GM20000 (cell line): ENCODE results near the gene NRG2.

Source experiments
- DNase-seq: peaks from one replicate; pipeline ENCODE4 v3.0.0; 2012; ENCODE audit warnings: low spot score
- TF ChIP-seq, protein P1 (sequence below): IDR thresholded peaks from 2 replicates; pipeline ENCODE4 v1.5.1; 2012; ENCODE audit warnings: mild to moderate bottlenecking, control low read depth; ENCODE audit errors: extremely low read depth, missing control alignments

NRG2 gene

DNA sequence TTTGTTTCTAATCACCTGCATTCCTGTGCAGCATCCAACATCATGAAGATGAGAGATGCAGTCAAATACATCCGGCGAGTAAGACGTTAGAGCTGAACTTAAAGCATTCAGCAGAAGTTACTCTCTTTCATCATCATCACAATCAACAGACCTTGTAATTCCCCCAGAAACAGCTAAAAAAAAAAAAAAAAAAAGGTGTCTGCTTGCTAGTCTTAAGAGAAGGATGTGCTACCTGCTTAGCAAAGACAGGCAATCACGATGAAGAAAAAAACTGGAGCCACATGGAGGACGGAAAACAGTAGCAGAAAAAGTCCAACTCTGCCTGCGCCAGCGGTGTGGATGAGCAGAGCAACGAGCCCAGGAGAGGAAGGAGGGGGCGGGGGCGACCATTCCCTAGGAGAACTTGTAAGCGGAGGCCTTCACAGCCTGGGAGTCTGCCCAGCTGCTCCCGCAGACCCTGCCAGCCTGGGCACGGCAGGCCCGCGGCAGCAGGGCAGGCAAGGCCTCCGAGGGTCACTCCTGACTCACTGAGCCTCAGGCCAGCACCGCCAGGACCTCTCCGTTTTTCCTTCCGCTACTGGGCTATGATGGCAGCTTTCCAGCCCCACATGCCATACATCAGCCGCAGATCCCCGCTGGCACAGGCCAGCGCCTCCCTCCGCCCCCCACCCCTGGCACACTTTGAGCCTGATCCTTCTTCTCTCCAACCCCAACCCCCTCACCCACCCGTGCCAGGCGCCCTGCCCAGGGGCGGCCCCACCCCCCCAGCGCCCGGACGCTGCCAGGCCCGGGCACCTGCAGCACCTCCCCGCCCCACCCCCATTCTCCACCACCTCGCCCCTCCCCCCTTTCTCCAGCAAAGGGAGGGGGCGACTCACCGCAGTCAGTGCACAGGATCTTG is 1.4 kb downstream of the NRG2 start:
- peak; percentile 59 for DNase-seq

DNA sequence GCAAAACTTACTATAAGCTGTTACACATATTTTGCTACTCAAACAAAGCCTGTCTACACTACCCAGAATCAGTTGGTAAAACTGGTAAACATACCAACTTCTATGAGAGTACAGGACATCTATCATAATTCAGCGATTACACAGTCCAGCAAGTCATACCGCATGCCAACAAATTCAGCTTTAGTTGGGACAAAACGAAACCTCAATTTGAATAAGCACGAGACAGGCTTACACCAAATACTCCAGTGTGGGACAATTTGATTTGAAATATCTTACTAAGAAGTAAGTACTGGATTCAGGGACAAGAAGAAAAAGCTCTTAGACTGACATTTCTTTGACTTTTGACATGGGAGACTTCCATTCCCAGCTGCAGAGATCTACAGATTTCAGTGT is 2.0 kb downstream of the NRG2 start:
- TF ChIP-seq, protein P1, sequence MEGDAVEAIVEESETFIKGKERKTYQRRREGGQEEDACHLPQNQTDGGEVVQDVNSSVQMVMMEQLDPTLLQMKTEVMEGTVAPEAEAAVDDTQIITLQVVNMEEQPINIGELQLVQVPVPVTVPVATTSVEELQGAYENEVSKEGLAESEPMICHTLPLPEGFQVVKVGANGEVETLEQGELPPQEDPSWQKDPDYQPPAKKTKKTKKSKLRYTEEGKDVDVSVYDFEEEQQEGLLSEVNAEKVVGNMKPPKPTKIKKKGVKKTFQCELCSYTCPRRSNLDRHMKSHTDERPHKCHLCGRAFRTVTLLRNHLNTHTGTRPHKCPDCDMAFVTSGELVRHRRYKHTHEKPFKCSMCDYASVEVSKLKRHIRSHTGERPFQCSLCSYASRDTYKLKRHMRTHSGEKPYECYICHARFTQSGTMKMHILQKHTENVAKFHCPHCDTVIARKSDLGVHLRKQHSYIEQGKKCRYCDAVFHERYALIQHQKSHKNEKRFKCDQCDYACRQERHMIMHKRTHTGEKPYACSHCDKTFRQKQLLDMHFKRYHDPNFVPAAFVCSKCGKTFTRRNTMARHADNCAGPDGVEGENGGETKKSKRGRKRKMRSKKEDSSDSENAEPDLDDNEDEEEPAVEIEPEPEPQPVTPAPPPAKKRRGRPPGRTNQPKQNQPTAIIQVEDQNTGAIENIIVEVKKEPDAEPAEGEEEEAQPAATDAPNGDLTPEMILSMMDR, result no peak
- DNase-seq, result no peak

More for the DNA sequence above, 1.4 kb downstream of the NRG2 start:
- TF ChIP-seq, protein P1, result no peak

DNA sequence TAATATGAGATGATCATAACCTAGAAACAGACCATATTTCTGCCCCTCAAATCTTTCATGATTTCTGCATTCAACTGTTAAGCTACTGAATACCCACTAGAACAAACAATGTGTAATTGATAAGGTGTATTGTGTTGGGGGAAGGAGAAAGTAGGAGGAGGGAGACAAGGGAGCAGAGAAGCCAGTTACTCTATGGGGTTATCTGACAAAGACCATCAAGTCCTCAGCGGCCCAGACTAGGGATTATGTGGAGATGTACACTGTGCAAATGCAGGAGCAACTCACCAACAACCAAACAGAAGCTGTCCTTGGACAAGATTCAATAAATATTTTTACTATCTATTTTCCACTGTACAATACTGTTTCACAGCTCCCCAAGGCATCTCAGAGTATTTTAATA is 2.7 kb downstream of the NRG2 start:
- no peak for DNase-seq
- TF ChIP-seq, protein P1, result no peak

DNA sequence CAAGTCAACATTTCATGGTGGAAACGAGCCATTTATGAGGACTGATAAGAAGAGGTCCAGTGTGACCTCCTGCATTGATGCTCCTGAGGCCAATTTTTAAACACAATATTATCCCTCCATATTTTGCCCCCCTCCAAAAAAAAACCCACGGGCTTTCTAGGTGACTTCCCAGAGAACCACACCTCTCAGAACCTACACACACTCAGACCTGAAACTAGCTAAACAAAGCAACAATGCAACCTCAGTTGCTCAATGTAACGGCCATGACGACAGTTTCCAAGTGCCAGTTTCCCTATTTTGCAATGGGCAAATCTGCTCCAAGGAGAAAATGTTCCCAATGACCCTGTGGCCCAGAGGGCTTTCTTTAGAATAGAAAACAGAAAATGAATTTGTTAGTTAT is 3.5 kb downstream of the NRG2 start:
- TF ChIP-seq, protein P1, result no peak
- peak; percentile 37 for DNase-seq

DNA sequence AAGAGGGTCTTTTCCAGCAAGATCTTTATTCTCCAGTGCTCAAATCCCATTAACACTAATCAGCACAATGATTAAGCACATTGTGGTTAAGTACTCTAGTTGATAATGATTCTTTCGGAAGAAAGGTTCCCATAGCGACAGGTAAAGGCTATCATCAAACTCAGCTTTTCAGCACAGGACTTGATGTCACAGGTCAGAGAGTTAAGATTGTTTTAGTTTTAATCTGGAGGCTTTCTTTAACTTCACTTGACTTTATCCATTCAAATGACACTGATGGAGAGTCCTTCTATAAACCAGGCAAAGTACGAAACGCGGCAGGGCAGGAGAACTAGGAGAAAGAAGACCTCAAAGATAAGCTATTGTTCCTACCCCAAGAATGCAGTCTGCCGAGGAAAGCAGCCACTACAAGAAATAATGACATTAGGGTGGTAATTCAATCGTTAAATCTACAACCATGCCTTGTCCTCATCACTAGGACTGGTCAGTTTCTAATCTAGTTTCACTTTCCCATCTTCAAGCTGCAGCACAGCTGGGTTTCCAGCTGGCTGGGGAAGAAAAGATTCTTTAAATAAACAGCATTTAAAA is 4.6 kb downstream of the NRG2 start:
- TF ChIP-seq, protein P1, result no peak
- DNase-seq, result peak; percentile 59

DNA sequence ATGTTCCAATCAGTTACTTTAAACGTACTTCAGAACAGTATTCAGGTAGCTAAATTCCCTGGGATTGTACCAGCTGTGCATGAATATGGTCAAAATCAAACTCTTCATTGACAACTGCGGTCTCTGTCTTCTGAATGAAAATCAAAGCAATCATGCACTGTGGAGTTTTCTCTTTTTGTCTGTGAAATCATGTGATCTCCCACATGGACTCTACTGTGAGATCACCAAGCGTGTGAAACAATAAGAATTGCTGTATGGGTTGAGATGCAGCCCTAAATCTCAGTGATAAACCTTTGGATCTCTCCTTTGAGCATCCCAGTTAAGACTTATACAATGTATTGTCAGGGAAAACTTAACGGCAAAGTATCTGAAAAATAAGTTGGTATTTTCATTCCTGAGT is 6.1 kb downstream of the NRG2 start:
- TF ChIP-seq, protein P1, result no peak
- no peak for DNase-seq

DNA sequence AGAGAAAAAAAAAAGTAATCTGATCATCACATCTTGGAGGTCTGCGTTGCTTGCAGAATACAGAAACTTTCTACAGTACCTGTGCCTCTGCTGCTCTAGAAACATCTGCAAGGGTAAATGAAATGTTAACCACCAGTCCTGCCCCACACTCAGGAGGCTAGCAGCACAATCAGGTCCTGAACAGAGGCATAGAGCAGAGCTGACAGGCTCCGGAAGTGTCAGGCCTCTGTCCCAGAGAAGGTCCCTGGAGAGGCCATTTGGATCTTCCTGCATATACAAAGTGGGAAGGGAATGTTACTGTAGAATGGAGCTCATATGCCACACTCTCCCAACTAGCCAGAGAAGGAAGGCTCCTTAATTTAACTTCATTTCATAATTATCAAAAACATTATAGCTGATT is 7.2 kb downstream of the NRG2 start:
- no peak for DNase-seq
- TF ChIP-seq, protein P1, result no peak
